Suprapubic skin (tissue), 4 donors: ENCODE results near the gene AMBRA1. TPM values are rescaled to one million over a fixed set of nuclear protein-coding genes. Genes with fewer than 3 reads are reported as not detected.

Experiments used
- DNase-seq, 2 donors: peaks; one replicate each; pipeline ENCODE4 v3.0.0-alpha.2; 2019; ENCODE audit warnings: low spot score in 2 of 2
- H3K27ac ChIP-seq: fragments of 200-600 bp; sonication (generic); one replicate; pipeline ENCODE4 v1.5.1; 2019
- H3K27me3 ChIP-seq: fragments of 200-600 bp; sonication (generic); one replicate; pipeline ENCODE4 v1.5.1; 2019
- H3K36me3 ChIP-seq: fragments of 200-600 bp; sonication (generic); one replicate; pipeline ENCODE4 v1.5.1; 2019
- H3K4me1 ChIP-seq: fragments of 200-600 bp; sonication (generic); one replicate; pipeline ENCODE4 v1.5.1; 2019
- H3K4me3 ChIP-seq: fragments of 200-600 bp; sonication (generic); one replicate; pipeline ENCODE4 v1.5.1; 2019; ENCODE audit warnings: mild to moderate bottlenecking
- H3K9me3 ChIP-seq: fragments of 200-600 bp; sonication (generic); one replicate; pipeline ENCODE4 v1.5.1; 2019
- EP300 ChIP-seq: sonication (generic); formaldehyde crosslinking; IDR thresholded peaks from one replicate; pipeline ENCODE4 v1.6.1; 2017; ENCODE audit warnings: antibody characterized with exemption
- POLR2A ChIP-seq, 2 donors: fragments of 450-650 bp; IDR thresholded peaks; one replicate each; pipeline ENCODE4 v1.6.1; 2017; ENCODE audit warnings: antibody characterized with exemption in 2 of 2, mild to moderate bottlenecking in 2 of 2, moderate library complexity in 2 of 2
- POLR2AphosphoS5 ChIP-seq, 3 donors: sonication (generic); formaldehyde crosslinking; IDR thresholded peaks; one replicate each; pipeline ENCODE4 v1.6.1; 2017; ENCODE audit warnings: antibody characterized with exemption in 3 of 3
- WGBS: methylation state at CpG from one replicate; pipeline ENCODE4 v1.1.5; 2018; 5-methylcytosine and 5-hydroxymethylcytosine counted together
- total RNA-seq, 4 donors: library from RNA; depleted of rRNA; stranded (reverse); fragments of >200 nt; gene quantifications; one replicate each; pipeline ENCODE4 v1.1.0, GENCODE V29; 2016
- TF ChIP-seq, protein P1 (sequence below), 2 donors: fragments of 200-600 bp in 1 of 2; fragments of 450-650 bp in 1 of 2; sonication (generic) in 1 of 2; IDR thresholded peaks; one replicate each; pipeline ENCODE4 v1.5.1; 2016 to 2019; ENCODE audit warnings: antibody characterized with exemption in 2 of 2, mild to moderate bottlenecking in 1 of 2, moderate library complexity in 1 of 2

The AMBRA1 gene
- total RNA-seq, 4 donors from 2014 or later = 38.6 to 63.2 (median 45.6) TPM

DNA sequence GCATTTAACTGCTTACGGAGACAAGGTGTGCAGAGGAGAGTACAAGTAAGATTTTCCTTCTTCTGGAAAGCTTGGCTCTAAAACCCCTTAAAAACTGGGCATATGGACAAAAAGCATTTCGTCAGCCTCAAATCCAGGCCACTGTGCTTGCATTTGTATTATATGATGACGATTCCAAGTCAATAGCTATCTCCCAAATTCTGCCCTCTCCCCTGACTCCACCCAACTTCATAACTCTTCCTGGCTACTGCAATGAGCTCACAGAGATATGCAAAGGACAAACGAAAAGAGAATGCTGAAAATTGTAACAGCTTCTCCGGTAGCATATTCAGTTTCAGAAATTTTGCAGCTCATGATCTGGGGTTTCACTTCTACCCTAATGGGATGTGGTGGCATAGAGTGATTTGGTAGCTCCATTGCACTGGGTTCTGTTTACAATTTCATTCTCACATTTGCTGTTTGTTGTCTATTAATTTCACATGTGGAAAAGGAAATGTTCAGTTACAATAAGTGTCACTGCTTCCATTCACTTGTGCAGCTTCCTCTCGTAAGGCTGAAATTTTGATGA, 156.6 kb downstream of the AMBRA1 start:
- no peaks in the 10 kb centered on the region for H3K9me3 ChIP-seq
- peaks cover 30% of the 10 kb centered on the region for H3K36me3 ChIP-seq
- TF ChIP-seq POLR2A (IDR thresholded peaks at IDR 0.05) = no peak
- TF ChIP-seq, protein P1, sequence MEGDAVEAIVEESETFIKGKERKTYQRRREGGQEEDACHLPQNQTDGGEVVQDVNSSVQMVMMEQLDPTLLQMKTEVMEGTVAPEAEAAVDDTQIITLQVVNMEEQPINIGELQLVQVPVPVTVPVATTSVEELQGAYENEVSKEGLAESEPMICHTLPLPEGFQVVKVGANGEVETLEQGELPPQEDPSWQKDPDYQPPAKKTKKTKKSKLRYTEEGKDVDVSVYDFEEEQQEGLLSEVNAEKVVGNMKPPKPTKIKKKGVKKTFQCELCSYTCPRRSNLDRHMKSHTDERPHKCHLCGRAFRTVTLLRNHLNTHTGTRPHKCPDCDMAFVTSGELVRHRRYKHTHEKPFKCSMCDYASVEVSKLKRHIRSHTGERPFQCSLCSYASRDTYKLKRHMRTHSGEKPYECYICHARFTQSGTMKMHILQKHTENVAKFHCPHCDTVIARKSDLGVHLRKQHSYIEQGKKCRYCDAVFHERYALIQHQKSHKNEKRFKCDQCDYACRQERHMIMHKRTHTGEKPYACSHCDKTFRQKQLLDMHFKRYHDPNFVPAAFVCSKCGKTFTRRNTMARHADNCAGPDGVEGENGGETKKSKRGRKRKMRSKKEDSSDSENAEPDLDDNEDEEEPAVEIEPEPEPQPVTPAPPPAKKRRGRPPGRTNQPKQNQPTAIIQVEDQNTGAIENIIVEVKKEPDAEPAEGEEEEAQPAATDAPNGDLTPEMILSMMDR (IDR thresholded peaks at IDR 0.05) = no peak
- no peak for TF ChIP-seq POLR2AphosphoS5 (IDR thresholded peaks at IDR 0.05)
- no peak for TF ChIP-seq EP300
- 81% methylated on average over 6 of the region's 6 CpGs for WGBS
- no peak overlapping the region for H3K27ac ChIP-seq
- H3K4me1 ChIP-seq = no peaks in the 10 kb centered on the region
- no peak overlapping the region for H3K4me3 ChIP-seq
- DNase-seq = no peak
- no peaks in the 10 kb centered on the region for H3K27me3 ChIP-seq

DNA sequence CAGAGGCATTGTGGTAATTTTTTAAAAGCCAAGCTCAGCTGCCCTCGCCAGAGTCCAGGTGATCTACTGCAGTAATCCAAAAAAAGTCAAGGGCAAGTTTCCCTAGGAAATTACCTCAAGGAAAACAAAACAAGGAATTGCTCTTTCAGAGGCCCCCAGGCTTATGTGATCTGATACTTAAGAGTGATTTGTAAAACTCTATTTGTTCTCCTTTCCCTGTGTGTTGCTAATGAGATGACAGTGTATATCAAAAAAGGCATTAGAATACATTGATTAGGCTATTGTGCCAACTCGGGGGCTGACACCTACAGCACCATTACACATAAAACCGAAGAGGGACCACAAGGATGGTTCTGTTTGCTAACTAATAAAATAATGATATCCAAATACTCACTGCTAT, 157.7 kb downstream of the AMBRA1 start:
- DNase-seq = no peak
- Histone ChIP-seq H3K36me3 (peaks cover 32% of the 10 kb centered on the region), H3K9me3 (no peaks in the 10 kb centered on the region), H3K4me1 (no peaks in the 10 kb centered on the region), H3K4me3 (no peak overlapping the region), H3K27ac (no peak overlapping the region), H3K27me3 (no peaks in the 10 kb centered on the region)
- TF ChIP-seq POLR2A (IDR thresholded peaks at IDR 0.05) (no peak), EP300 (no peak), POLR2AphosphoS5 (IDR thresholded peaks at IDR 0.05) (no peak)
- TF ChIP-seq, protein P1 (IDR thresholded peaks at IDR 0.05) = no peak
- WGBS = 87% methylated on average over 3 of the region's 3 CpGs

DNA sequence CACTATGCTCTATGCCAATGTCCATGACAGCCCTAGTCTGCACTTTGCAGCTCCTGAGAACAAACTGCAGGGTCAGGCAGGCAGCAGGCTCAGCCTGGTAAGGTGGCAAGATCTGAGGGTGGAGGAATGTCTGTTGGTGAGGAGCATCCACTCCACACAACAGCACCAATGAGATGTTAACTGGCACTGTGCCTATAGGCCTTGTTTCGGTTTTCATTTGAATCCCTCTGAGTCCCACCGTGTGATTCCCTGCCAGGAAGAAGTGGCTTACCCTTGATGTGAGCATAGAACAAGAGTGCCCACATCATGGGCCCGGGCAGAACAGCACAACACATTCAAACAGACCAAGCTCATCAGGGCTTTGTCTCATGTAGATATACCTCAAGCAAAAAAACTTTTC, 158.1 kb downstream of the AMBRA1 start:
- no peaks in the 10 kb centered on the region for H3K9me3 ChIP-seq
- 42% methylated on average over 2 of the region's 3 CpGs for WGBS
- DNase-seq = no peak
- TF ChIP-seq EP300 = no peak
- no peak overlapping the region for H3K4me3 ChIP-seq
- peaks cover 36% of the 10 kb centered on the region for H3K36me3 ChIP-seq
- H3K4me1 ChIP-seq = no peaks in the 10 kb centered on the region
- H3K27me3 ChIP-seq = no peaks in the 10 kb centered on the region
- no peak overlapping the region for H3K27ac ChIP-seq

DNA sequence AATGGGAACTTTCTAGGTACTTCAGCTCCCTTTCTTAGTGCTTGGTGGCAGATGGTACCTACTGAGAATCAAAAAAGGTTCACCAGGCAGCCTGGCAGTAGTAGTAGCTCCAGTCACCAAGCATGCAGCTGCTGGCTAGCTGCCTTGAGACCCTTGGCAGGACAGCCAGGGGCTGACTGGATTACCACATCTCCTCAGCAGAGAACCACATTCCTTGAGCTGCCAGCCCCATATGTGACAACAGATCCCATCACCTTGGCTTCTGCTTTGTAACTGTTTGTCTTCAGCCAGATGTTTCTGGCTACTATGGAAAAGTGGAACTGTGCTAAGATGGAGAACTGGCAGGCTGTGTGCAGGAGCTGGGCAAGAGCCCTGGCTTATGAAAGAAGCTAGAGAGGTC, 162.6 kb downstream of the AMBRA1 start:
- H3K4me3 ChIP-seq = no peak overlapping the region
- no peaks in the 10 kb centered on the region for H3K9me3 ChIP-seq
- H3K27me3 ChIP-seq = no peaks in the 10 kb centered on the region

DNA sequence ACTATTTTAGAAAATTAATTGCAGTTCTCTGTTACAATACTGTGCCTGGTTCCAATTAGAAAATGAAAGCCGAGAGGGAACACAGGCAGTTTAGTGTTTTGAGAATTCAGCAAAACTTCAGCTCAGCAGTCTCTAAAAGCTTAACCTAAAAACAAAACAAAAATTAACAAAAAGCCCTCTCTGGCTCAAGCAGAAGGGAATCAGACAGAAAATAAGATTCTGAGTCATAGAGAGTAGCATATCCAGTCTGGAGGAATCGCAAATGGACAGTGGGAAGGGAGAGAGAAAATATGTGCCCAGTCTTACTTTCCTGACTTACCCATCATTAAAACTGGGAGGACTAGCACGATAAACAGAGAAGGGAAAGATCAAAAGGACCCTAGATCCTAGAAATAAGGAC, 164.1 kb downstream of the AMBRA1 start:
- Histone ChIP-seq H3K36me3 (peaks cover 38% of the 10 kb centered on the region), H3K4me1 (no peaks in the 10 kb centered on the region), H3K27me3 (no peaks in the 10 kb centered on the region), H3K27ac (no peak overlapping the region), H3K9me3 (no peaks in the 10 kb centered on the region), H3K4me3 (no peak overlapping the region)
- no peak for TF ChIP-seq POLR2AphosphoS5 (IDR thresholded peaks at IDR 0.05)
- TF ChIP-seq, protein P1 (IDR thresholded peaks at IDR 0.05) = no peak
- TF ChIP-seq POLR2A (IDR thresholded peaks at IDR 0.05) = no peak
- TF ChIP-seq EP300 = no peak
- WGBS = 59% methylated on average over 3 of the region's 3 CpGs
- no peak for DNase-seq

More for the DNA sequence above, 162.6 kb downstream of the AMBRA1 start:
- no peak for TF ChIP-seq POLR2AphosphoS5 (IDR thresholded peaks at IDR 0.05)
- TF ChIP-seq POLR2A (IDR thresholded peaks at IDR 0.05) = no peak
- no peak for TF ChIP-seq EP300
- TF ChIP-seq, protein P1 (IDR thresholded peaks at IDR 0.05) = no peak
- Histone ChIP-seq H3K36me3 (peaks cover 44% of the 10 kb centered on the region), H3K4me1 (no peaks in the 10 kb centered on the region), H3K27ac (no peak overlapping the region)
- DNase-seq = no peak

DNA sequence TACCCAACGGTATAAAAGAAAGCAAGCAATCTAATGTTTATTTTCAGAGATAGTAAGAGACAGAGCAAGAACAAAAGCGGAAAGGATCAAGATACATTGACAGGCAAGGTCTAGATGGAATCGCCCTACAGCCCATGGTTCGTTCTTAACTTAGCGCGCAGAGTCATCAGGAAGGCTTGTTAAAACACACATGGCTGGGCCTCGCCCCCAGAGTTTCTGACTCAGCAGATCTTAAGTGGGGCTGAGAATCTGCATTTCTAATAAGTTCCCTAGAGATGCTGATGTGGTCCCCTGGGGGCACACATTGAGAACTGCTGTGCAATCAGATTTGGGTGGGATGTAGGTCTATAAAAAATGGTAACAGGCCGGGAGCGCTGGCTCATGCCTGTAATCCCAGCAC, 166.5 kb downstream of the AMBRA1 start:
- Histone ChIP-seq H3K9me3 (no peaks in the 10 kb centered on the region), H3K4me3 (no peak overlapping the region), H3K27me3 (no peaks in the 10 kb centered on the region), H3K27ac (no peak overlapping the region), H3K36me3 (peaks cover 29% of the 10 kb centered on the region), H3K4me1 (no peaks in the 10 kb centered on the region)
- TF ChIP-seq, protein P1 (IDR thresholded peaks at IDR 0.05) = no peak
- TF ChIP-seq POLR2AphosphoS5 (IDR thresholded peaks at IDR 0.05) = no peak
- TF ChIP-seq EP300 = no peak
- no peak for TF ChIP-seq POLR2A (IDR thresholded peaks at IDR 0.05)
- 88% methylated on average over 9 of the region's 9 CpGs for WGBS
- no peak for DNase-seq
